BLaER1 (cell line): ENCODE measurements around the gene TAF11L10.
"Not testable (repeated sequence)": the region's sequence is repeated elsewhere in the genome, so short reads cannot be mapped to it uniquely, and the experiment has no call there.

Source experiments
- H3K27ac ChIP-seq: shearing (Covaris generic); formaldehyde crosslinking; 2 replicates; pipeline ENCODE4 v1.8.1; 2022
- H3K27me3 ChIP-seq: shearing (Covaris generic); formaldehyde crosslinking; 2 replicates; pipeline ENCODE4 v1.8.1; 2022
- H3K36me3 ChIP-seq: shearing (Covaris generic); formaldehyde crosslinking; 2 replicates; pipeline ENCODE4 v1.8.1; 2022
- H3K4me1 ChIP-seq: shearing (Covaris generic); formaldehyde crosslinking; 2 replicates; pipeline ENCODE4 v1.8.1; 2022
- H3K4me2 ChIP-seq: shearing (Covaris generic); formaldehyde crosslinking; 2 replicates; pipeline ENCODE4 v1.8.1; 2022
- H3K4me3 ChIP-seq: shearing (Covaris generic); formaldehyde crosslinking; 2 replicates; pipeline ENCODE4 v1.8.1; 2022
- H3K9ac ChIP-seq: shearing (Covaris generic); formaldehyde crosslinking; 2 replicates; pipeline ENCODE4 v1.8.1; 2022
- H3K9me3 ChIP-seq: shearing (Covaris generic); formaldehyde crosslinking; 2 replicates; pipeline ENCODE4 v1.8.1; 2022
- H4K20me1 ChIP-seq: shearing (Covaris generic); formaldehyde crosslinking; 2 replicates; pipeline ENCODE4 v1.8.1; 2022
- Cebpa-rat ChIP-seq: shearing (Covaris generic); IDR thresholded peaks from 2 replicates; pipeline ENCODE4 v1.8.1; 2022

Gene TAF11L10

GRCh38 chr5:17597728-17598127 lies at the start of gene TAF11L10:
TSS of gene TAF11L10 (minus strand) at chr5:17597828.
- not testable (repeated sequence) for H4K20me1 ChIP-seq, H3K27me3 ChIP-seq, H3K4me3 ChIP-seq, H3K9ac ChIP-seq, H3K4me2 ChIP-seq, H3K4me1 ChIP-seq, H3K27ac ChIP-seq, H3K36me3 ChIP-seq, H3K9me3 ChIP-seq

GRCh38 chr5:17634160-17634559 lies 36.5 kb upstream of the TAF11L10 start, which contains the start of gene TAF11L14:
TSS of gene TAF11L14 (plus strand) at chr5:17634460.
- Histone ChIP-seq H3K4me2 (no peak within 1 kb of the TSS), H3K36me3 (no peaks in the 10 kb centered on the region), H3K4me3 (no peak within 1 kb of the TSS), H3K4me1 (no peaks in the 10 kb centered on the region), H3K9me3 (no peaks in the 10 kb centered on the region), H3K27ac (no peak within 1 kb of the TSS), H4K20me1 (no peaks in the 10 kb centered on the region), H3K27me3 (no peaks in the 10 kb centered on the region), H3K9ac (no peak within 1 kb of the TSS)
- TF ChIP-seq Cebpa-rat = no peak

- H3K9me3 ChIP-seq, H3K4me3 ChIP-seq, H3K4me1 ChIP-seq, H3K27ac ChIP-seq, H3K36me3 ChIP-seq, H3K27me3 ChIP-seq, H3K9ac ChIP-seq, H3K4me2 ChIP-seq, H4K20me1 ChIP-seq: not testable (repeated sequence)
Observed at GRCh38 chr5:17631788-17632187, 34.2 kb upstream of the TAF11L10 start, which contains the start of gene TAF11L13. TSS of gene TAF11L13 (plus strand) at chr5:17632088.

- no peak for TF ChIP-seq Cebpa-rat
- Histone ChIP-seq H3K4me1 (peaks cover 2% of the 10 kb centered on the region), H4K20me1 (no peaks in the 10 kb centered on the region), H3K4me2 (no peak overlapping the region), H3K9me3 (no peaks in the 10 kb centered on the region; the same call in 1 of the 2 replicates), H3K27ac (no peak overlapping the region), H3K36me3 (no peaks in the 10 kb centered on the region), H3K27me3 (no peaks in the 10 kb centered on the region), H3K4me3 (no peak overlapping the region), H3K9ac (no peak overlapping the region)
Observed at GRCh38 chr5:17625686-17626085, 28.1 kb upstream of the TAF11L10 start.

GRCh38 chr5:17620627-17621026 lies 23.0 kb upstream of the TAF11L10 start:
- H4K20me1 ChIP-seq = no peaks in the 10 kb centered on the region
- H3K4me3 ChIP-seq = no peak overlapping the region
- no peaks in the 10 kb centered on the region for H3K27me3 ChIP-seq
- no peak overlapping the region for H3K9ac ChIP-seq
- no peak overlapping the region for H3K27ac ChIP-seq
- peak overlapping the region; percentile 67 for H3K4me2 ChIP-seq
- peaks cover 15% of the 10 kb centered on the region for H3K4me1 ChIP-seq
- no peaks in the 10 kb centered on the region for H3K36me3 ChIP-seq
- no peaks in the 10 kb centered on the region; the same call in 1 of the 2 replicates for H3K9me3 ChIP-seq
- no peak for TF ChIP-seq Cebpa-rat

- no peak for TF ChIP-seq Cebpa-rat
- H3K9ac ChIP-seq = no peak overlapping the region
- peaks cover 15% of the 10 kb centered on the region for H3K4me1 ChIP-seq
- no peak overlapping the region for H3K4me3 ChIP-seq
- H3K9me3 ChIP-seq = no peaks in the 10 kb centered on the region; the same call in none of the 2 replicates
- no peaks in the 10 kb centered on the region for H3K36me3 ChIP-seq
- H4K20me1 ChIP-seq = no peaks in the 10 kb centered on the region
- peak overlapping the region; percentile 67; the same call in 1 of the 2 replicates for H3K4me2 ChIP-seq
- no peak overlapping the region for H3K27ac ChIP-seq
- no peaks in the 10 kb centered on the region for H3K27me3 ChIP-seq
Observed at GRCh38 chr5:17619354-17619753, 21.7 kb upstream of the TAF11L10 start.

GRCh38 chr5:17614872-17615605 lies 17.4 kb upstream of the TAF11L10 start:
- Histone ChIP-seq H4K20me1 (no peaks in the 10 kb centered on the region), H3K4me1 (peaks cover 6% of the 10 kb centered on the region), H3K4me3 (no peak overlapping the region), H3K9me3 (no peaks in the 10 kb centered on the region; the same call in 1 of the 2 replicates), H3K9ac (no peak overlapping the region), H3K36me3 (no peaks in the 10 kb centered on the region), H3K27me3 (no peaks in the 10 kb centered on the region), H3K4me2 (no peak overlapping the region), H3K27ac (no peak overlapping the region)
- no peak for TF ChIP-seq Cebpa-rat

GRCh38 chr5:17610092-17610491 lies 12.5 kb upstream of the TAF11L10 start, which contains the start of gene TAF11L12:
TSS of gene TAF11L12 (plus strand) at chr5:17610392.
- not testable (repeated sequence) for H3K4me3 ChIP-seq, H3K9me3 ChIP-seq, H3K27me3 ChIP-seq, H3K36me3 ChIP-seq, H3K4me1 ChIP-seq, H3K9ac ChIP-seq, H3K27ac ChIP-seq, H4K20me1 ChIP-seq, H3K4me2 ChIP-seq

GRCh38 chr5:17607461-17607860 lies 9.8 kb upstream of the TAF11L10 start:
- H3K4me1 ChIP-seq, H3K4me2 ChIP-seq, H4K20me1 ChIP-seq, H3K27me3 ChIP-seq, H3K9ac ChIP-seq, H3K36me3 ChIP-seq, H3K27ac ChIP-seq, H3K9me3 ChIP-seq, H3K4me3 ChIP-seq: not testable (repeated sequence)

GRCh38 chr5:17604951-17605350 lies 7.3 kb upstream of the TAF11L10 start:
- H3K4me1 ChIP-seq = no peaks in the 10 kb centered on the region
- H4K20me1 ChIP-seq = no peaks in the 10 kb centered on the region
- no peak for TF ChIP-seq Cebpa-rat
- H3K4me3 ChIP-seq = no peak overlapping the region
- no peaks in the 10 kb centered on the region for H3K27me3 ChIP-seq
- no peak overlapping the region for H3K27ac ChIP-seq
- H3K9ac ChIP-seq = no peak overlapping the region
- H3K36me3 ChIP-seq = no peaks in the 10 kb centered on the region
- no peaks in the 10 kb centered on the region for H3K9me3 ChIP-seq
- no peak overlapping the region for H3K4me2 ChIP-seq

- H3K27me3 ChIP-seq = not testable (repeated sequence)
Observed at GRCh38 chr5:17603880-17604279, 6.3 kb upstream of the TAF11L10 start, which contains the start of gene TAF11L11. TSS of gene TAF11L11 (plus strand) at chr5:17604183.

GRCh38 chr5:17594255-17594654 lies 3.4 kb downstream of the TAF11L10 start, which contains the start of gene TAF11L9:
TSS of gene TAF11L9 (minus strand) at chr5:17594394.
- H3K27me3 ChIP-seq, H4K20me1 ChIP-seq, H3K4me2 ChIP-seq, H3K9ac ChIP-seq, H3K9me3 ChIP-seq, H3K27ac ChIP-seq, H3K4me1 ChIP-seq, H3K36me3 ChIP-seq, H3K4me3 ChIP-seq: not testable (repeated sequence)

More at GRCh38 chr5:17603880-17604279, 6.3 kb upstream of the TAF11L10 start, which contains the start of gene TAF11L11:
- not testable (repeated sequence) for H3K9ac ChIP-seq, H3K4me3 ChIP-seq, H3K27ac ChIP-seq, H3K9me3 ChIP-seq, H3K4me2 ChIP-seq, H4K20me1 ChIP-seq, H3K36me3 ChIP-seq, H3K4me1 ChIP-seq

- not testable (repeated sequence) for H4K20me1 ChIP-seq, H3K9me3 ChIP-seq, H3K9ac ChIP-seq, H3K27me3 ChIP-seq, H3K4me2 ChIP-seq, H3K4me3 ChIP-seq, H3K36me3 ChIP-seq, H3K4me1 ChIP-seq, H3K27ac ChIP-seq
Observed at GRCh38 chr5:17590860-17591259, 6.8 kb downstream of the TAF11L10 start, which contains the start of gene TAF11L8. TSS of gene TAF11L8 (minus strand) at chr5:17590960.

- not testable (repeated sequence) for H3K4me1 ChIP-seq, H3K4me2 ChIP-seq, H3K4me3 ChIP-seq, H4K20me1 ChIP-seq, H3K27me3 ChIP-seq, H3K36me3 ChIP-seq, H3K9ac ChIP-seq, H3K9me3 ChIP-seq, H3K27ac ChIP-seq
Observed at GRCh38 chr5:17585658-17586057, 12.0 kb downstream of the TAF11L10 start, which contains the start of gene TAF11L7. TSS of gene TAF11L7 (minus strand) at chr5:17585758.
